NCI-H345 treated with DMSO at 0.1 percent for 48 hours (cell line): ENCODE results near the gene PITPNM1.
"Not testable (repeated sequence)": the region's sequence is repeated elsewhere in the genome, so short reads cannot be mapped to it uniquely, and the experiment has no call there.

Source experiments
- DNase-seq: peaks from one replicate; lab custom pipeline; 2025; ENCODE audit not compliant: unreplicated experiment; lab: John Stamatoyannopoulos, UW

PITPNM1 gene

GRCh38 chr11:67491276-67492068 is 13.7 kb downstream of the PITPNM1 start:
- DNase-seq: no peak

- no peak for DNase-seq
Observed at GRCh38 chr11:67490727-67491065, 14.5 kb downstream of the PITPNM1 start.

GRCh38 chr11:67489885-67490726 is 15.1 kb downstream of the PITPNM1 start:
- no peak for DNase-seq

GRCh38 chr11:67489203-67489884 is 15.8 kb downstream of the PITPNM1 start:
- no peak for DNase-seq

- no peak for DNase-seq
Observed at GRCh38 chr11:67486481-67487195, 18.5 kb downstream of the PITPNM1 start.

- not testable (repeated sequence) for DNase-seq
Observed at GRCh38 chr11:67485873-67486361, 19.2 kb downstream of the PITPNM1 start.

GRCh38 chr11:67484847-67485311 is 20.3 kb downstream of the PITPNM1 start:
- DNase-seq: no peak

GRCh38 chr11:67483831-67484665 is 21.1 kb downstream of the PITPNM1 start:
- DNase-seq: no peak

GRCh38 chr11:67482827-67483798 is 22.1 kb downstream of the PITPNM1 start, which contains the start of gene AIP:
AIP (plus strand) TSS chr11:67483026; CDS start chr11:67483159, 133 bp downstream.
- DNase-seq: peak; percentile 97

- DNase-seq: no peak
Observed at GRCh38 chr11:67482275-67482826, 22.8 kb downstream of the PITPNM1 start.

- not testable (repeated sequence) for DNase-seq
Observed at GRCh38 chr11:67477344-67478050, 27.7 kb downstream of the PITPNM1 start.

GRCh38 chr11:67476692-67477091 is 28.5 kb downstream of the PITPNM1 start:
- DNase-seq: not testable (repeated sequence)

GRCh38 chr11:67472882-67473281 is 32.3 kb downstream of the PITPNM1 start:
- DNase-seq: no peak

GRCh38 chr11:67470337-67471002 is 34.7 kb downstream of the PITPNM1 start:
- no peak for DNase-seq

GRCh38 chr11:67469508-67469811 is 35.7 kb downstream of the PITPNM1 start:
- DNase-seq: peak; percentile 67

- peak; percentile 78 for DNase-seq
Observed at GRCh38 chr11:67468759-67469507, 36.2 kb downstream of the PITPNM1 start, which contains the start of gene TMEM134. TMEM134 (minus strand) TSS chr11:67469251; CDS start chr11:67469192, 59 bp downstream.

GRCh38 chr11:67468456-67468758 is 36.8 kb downstream of the PITPNM1 start:
- no peak for DNase-seq
